ENCODE measurements around the gene ANKAR.

DNA sequence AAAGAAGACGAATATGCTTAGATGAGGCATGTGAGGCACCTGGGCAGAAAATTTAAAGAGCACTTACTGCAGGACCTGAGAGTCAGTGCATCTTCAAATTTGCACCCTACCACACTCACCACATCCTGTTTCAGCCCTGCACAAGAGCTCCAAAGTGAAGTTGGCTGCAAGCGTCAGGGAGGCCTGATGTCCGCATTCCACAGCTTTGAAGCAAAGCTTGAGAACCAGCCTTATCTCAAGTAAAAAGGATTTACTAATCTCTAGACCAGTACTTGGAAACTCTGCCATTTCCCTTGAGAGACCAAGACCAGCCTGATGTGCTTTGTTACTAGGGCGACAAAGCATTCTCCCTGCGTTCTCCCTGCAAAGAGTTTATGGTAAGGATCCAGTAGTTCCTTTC lies 16.6 kb upstream of the ANKAR start:
- TF ChIP-seq, protein P1, sequence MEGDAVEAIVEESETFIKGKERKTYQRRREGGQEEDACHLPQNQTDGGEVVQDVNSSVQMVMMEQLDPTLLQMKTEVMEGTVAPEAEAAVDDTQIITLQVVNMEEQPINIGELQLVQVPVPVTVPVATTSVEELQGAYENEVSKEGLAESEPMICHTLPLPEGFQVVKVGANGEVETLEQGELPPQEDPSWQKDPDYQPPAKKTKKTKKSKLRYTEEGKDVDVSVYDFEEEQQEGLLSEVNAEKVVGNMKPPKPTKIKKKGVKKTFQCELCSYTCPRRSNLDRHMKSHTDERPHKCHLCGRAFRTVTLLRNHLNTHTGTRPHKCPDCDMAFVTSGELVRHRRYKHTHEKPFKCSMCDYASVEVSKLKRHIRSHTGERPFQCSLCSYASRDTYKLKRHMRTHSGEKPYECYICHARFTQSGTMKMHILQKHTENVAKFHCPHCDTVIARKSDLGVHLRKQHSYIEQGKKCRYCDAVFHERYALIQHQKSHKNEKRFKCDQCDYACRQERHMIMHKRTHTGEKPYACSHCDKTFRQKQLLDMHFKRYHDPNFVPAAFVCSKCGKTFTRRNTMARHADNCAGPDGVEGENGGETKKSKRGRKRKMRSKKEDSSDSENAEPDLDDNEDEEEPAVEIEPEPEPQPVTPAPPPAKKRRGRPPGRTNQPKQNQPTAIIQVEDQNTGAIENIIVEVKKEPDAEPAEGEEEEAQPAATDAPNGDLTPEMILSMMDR (conservative IDR thresholded peaks at IDR 0.05; ENCODE audit: low read length): no peak
- no peak for TF ChIP-seq EZH2phosphoT487 (IDR thresholded peaks at IDR 0.05; ENCODE audit: borderline replicate concordance, low read depth, low read length)

Data from OCI-LY7 (cell line).